Measurements from ENCODE around the gene ZNF362.
"Not testable (repeated sequence)": the region's sequence is repeated elsewhere in the genome, so short reads cannot be mapped to it uniquely, and the experiment has no call there.

Gene ZNF362

DNA sequence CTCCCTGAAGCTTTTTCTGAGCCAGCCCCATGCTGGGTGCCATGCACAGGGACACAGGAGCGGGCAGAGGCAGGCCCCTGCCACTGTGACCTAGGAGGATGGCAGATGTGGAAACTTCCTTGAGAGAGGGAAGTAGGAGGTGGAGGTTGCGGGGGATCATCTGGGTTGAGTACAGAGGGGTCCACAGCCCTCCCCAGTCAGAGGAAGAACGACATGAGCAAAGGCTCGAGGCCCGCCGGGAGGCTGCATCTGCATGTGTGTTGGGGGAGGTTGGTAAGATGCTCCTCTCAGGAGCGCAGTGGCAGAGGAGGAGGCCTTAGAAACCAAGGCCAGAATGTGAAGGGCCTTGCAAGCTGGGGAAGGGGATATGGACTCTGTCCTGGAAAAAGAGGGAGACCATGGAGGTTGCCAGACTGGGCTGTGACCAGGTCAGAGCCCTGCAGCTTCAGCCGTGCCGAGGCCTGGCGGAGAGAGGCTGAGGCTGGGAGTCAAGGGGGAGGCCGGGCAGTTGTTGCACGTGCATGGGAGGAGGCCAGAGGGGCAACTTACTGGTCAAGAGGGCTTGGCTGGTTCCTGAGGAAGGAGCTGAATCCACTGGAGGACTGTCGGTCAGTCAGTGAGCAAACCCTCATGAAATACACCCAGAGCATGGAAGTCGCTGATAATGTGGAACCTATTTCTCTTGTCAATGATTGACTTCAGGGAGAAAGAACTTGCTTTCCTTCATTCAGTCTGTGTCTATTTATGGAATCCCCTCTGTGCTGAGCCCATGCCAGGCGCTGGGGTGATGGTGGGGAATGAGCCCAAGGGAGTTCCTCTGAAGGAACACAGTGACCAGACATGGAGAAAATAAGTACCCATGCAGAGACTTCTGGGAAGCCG is 32.9 kb downstream of the ZNF362 start:
- no peak for DNase-seq (ENCODE audit: low spot score)
- in situ Hi-C loops (cut with MboI; ENCODE audit: low sequenced_read_pairs, unreplicated experiment) = no loop called here
- TF ChIP-seq, protein P1, sequence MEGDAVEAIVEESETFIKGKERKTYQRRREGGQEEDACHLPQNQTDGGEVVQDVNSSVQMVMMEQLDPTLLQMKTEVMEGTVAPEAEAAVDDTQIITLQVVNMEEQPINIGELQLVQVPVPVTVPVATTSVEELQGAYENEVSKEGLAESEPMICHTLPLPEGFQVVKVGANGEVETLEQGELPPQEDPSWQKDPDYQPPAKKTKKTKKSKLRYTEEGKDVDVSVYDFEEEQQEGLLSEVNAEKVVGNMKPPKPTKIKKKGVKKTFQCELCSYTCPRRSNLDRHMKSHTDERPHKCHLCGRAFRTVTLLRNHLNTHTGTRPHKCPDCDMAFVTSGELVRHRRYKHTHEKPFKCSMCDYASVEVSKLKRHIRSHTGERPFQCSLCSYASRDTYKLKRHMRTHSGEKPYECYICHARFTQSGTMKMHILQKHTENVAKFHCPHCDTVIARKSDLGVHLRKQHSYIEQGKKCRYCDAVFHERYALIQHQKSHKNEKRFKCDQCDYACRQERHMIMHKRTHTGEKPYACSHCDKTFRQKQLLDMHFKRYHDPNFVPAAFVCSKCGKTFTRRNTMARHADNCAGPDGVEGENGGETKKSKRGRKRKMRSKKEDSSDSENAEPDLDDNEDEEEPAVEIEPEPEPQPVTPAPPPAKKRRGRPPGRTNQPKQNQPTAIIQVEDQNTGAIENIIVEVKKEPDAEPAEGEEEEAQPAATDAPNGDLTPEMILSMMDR (IDR thresholded peaks at IDR 0.05; ENCODE audit: borderline replicate concordance, control extremely low read depth, extremely low read depth, insufficient read depth, missing control alignments) = no peak

DNA sequence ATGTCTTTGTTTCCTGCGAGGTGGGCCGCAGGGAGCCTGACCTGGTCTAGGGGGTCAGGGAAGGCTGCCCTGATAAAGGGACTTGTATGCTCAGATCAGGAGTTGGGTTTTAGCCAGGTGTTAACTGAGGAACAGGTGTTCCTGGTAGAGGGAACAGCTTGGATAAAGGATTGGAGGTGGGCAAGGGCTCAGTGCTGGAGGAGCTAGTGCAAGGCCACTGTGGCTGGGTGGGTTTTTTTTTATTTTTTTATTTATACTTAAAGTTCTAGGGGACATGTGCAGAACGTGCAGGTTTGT is 33.5 kb downstream of the ZNF362 start:
- DNase-seq (ENCODE audit: low spot score) = no peak
- in situ Hi-C loops (cut with MboI; ENCODE audit: low sequenced_read_pairs, unreplicated experiment) = loop anchor here (10.0 kb wide), 1 partner anchor 325 kb away; no protein-coding TSS in a partner anchor
- TF ChIP-seq, protein P1 (IDR thresholded peaks at IDR 0.05; ENCODE audit: borderline replicate concordance, control extremely low read depth, extremely low read depth, insufficient read depth, missing control alignments) = no peak

DNA sequence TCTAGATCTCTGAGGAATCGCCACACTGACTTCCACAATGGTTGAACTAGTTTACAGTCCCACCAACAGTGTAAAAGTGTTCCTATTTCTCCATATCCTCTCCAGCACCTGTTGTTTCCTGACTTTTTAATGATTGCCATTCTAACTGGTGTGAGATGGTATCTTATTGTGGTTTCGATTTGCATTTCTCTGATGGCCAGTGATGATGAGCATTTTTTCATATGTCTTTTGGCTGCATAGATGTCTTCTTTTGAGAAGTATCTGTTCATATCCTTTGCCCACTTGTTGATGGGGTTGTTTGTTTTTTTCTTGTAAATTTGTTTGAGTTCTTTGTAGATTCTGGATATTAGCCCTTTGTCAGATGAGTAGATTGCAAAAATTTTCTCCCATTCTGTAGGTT is 34.3 kb downstream of the ZNF362 start:
- DNase-seq (ENCODE audit: low spot score) = not testable (repeated sequence)
- in situ Hi-C loops (cut with MboI; ENCODE audit: low sequenced_read_pairs, unreplicated experiment) = loop anchor here (10.0 kb wide), 1 partner anchor 324 kb away; no protein-coding TSS in a partner anchor

DNA sequence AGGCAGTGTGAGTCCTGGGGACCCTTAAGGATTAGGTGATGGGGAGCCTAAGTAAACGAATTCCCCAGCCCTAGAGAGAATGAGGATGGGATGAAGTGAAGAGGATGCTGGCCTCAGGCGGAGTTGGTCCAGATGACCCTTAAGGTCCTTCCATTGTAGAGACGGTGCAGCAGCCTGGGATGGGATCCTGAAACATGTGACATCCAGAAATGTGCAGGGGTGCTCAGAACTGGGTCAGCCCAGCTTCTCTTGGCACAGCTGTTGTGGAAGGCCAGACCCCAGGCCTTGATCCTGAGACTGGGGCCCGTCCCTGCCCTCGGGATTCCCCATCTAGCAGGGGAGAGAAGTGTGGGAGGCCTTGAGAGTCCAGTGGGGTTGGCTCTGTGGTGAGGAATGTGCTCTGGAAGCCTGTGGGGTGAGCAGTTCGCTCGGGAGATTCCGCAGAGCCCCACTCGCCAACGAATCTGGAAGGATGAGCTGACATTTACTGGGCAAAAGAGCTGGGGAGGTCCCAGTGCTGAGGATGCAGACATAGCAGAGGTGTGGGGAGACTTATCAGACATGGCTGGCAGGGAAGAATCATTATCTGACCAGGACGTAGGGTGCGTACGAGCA is 36.5 kb downstream of the ZNF362 start:
- TF ChIP-seq, protein P1 (IDR thresholded peaks at IDR 0.05; ENCODE audit: borderline replicate concordance, control extremely low read depth, extremely low read depth, insufficient read depth, missing control alignments) = no peak
- DNase-seq (ENCODE audit: low spot score) = no peak
- in situ Hi-C loops (cut with MboI; ENCODE audit: low sequenced_read_pairs, unreplicated experiment) = loop anchor here (10.0 kb wide), 1 partner anchor 322 kb away; no protein-coding TSS in a partner anchor

DNA sequence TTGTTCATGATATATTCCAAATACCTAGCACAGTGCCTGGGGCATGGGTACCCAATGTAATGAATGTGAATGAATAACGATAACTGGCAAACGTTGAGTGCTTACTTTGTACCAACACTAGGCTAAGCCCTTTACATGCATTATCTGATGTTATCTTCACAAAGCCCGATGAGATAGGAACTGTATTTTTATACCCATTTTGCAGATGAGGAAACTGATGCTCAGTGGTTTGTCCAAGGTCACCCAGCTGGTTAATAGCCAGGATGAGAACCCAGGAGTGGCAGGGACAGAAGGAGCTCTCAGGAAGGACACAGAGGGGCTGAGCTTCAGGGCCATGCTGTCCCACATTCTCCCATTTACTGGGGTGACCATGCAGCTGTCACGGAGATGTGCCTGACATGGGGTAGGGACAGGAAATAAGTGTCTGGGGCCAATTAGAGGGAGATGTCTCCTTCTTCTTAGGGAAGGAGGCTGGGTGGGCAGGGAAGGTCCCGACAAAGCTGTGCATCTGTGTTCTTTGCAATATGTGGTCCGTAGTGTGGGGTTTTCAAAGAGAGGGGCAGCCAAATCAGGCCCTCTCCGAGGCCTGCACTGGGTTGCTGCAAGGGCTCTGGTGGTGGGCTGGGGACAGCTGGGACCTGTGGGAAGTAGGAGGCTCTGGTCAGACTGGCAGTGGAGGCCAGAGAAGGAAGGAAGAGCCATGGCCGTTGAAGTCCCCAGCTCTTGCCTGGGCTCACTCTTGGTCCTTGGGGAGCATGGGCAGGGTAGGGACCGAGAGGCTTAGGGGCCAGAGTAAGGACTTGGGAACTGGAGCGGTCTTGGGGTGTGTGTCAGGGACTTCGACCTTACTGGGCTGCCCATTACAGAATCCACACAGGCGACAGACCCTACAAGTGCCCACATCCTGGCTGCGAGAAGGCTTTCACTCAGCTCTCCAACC is 38.0 kb downstream of the ZNF362 start:
- TF ChIP-seq, protein P1 (IDR thresholded peaks at IDR 0.05; ENCODE audit: borderline replicate concordance, control extremely low read depth, extremely low read depth, insufficient read depth, missing control alignments) = no peak
- DNase-seq (ENCODE audit: low spot score) = no peak
- in situ Hi-C loops (cut with MboI; ENCODE audit: low sequenced_read_pairs, unreplicated experiment) = loop anchor here (5.0 to 10.0 kb wide), 3 partner anchors 73 to 320 kb away; no protein-coding TSS in a partner anchor

DNA sequence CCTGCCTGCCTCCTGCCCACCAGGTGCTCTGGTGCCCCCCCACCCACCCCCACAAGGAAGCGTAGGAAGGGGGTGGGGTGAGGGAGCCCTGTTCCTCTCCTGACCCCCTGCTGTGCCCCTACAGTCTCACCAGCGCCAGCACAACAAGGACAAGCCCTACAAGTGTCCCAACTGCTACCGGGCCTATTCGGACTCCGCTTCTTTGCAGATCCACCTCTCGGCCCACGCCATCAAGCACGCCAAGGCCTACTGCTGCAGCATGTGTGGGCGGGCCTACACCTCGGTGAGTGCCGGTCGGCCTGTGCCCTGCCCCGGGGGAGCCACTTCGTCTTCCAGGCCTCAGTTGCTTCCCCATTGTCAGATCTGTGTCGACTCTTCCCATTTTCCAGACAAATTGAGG is 38.7 kb downstream of the ZNF362 start:
- in situ Hi-C loops (cut with MboI; ENCODE audit: low sequenced_read_pairs, unreplicated experiment) = loop anchor here (5.0 to 10.0 kb wide), 3 partner anchors 72 to 320 kb away; no protein-coding TSS in a partner anchor
- DNase-seq (ENCODE audit: low spot score) = no peak
- TF ChIP-seq, protein P1 (IDR thresholded peaks at IDR 0.05; ENCODE audit: borderline replicate concordance, control extremely low read depth, extremely low read depth, insufficient read depth, missing control alignments) = no peak

All from GM13976 (cell line).